RWPE2 (cell line): Measurements from ENCODE around the gene LARP4B.

Experiments used
- ATAC-seq: fragments of 200-7000 bp; cut with Tn5 transposase; 3 replicates; pipeline ENCODE4 v1.9.1; 2021; ENCODE audit warnings: low read depth
- DNase-seq: peaks from one replicate; pipeline ENCODE4 v3.0.0-alpha.2; 2020; ENCODE audit warnings: low spot score
- H3K27ac ChIP-seq: fragments of 450-650 bp; 2 replicates; pipeline ENCODE4 v1.5.1; 2017; ENCODE audit warnings: mild to moderate bottlenecking; ENCODE audit not compliant: poor library complexity, severe bottlenecking
- H3K27me3 ChIP-seq: fragments of 250-450 bp; sonication (Bioruptor Pico); 2 replicates; pipeline ENCODE4 v1.5.1; 2021; ENCODE audit warnings: mild to moderate bottlenecking, moderate library complexity; ENCODE audit not compliant: insufficient read depth, poor library complexity, severe bottlenecking
- H3K36me3 ChIP-seq: fragments of 250-450 bp; sonication (Bioruptor Pico); 2 replicates; pipeline ENCODE4 v1.5.1; 2020; ENCODE audit warnings: low read depth, mild to moderate bottlenecking, moderate library complexity
- H3K4me1 ChIP-seq: fragments of 250-450 bp; sonication (Bioruptor Pico); 2 replicates; pipeline ENCODE4 v1.5.1; 2021; ENCODE audit warnings: mild to moderate bottlenecking, moderate library complexity; ENCODE audit not compliant: insufficient read depth, poor library complexity, severe bottlenecking
- H3K4me3 ChIP-seq: fragments of 250-450 bp; sonication (Bioruptor Pico); 2 replicates; pipeline ENCODE4 v1.5.1; 2021; ENCODE audit warnings: mild to moderate bottlenecking, moderate library complexity; ENCODE audit not compliant: severe bottlenecking
- H3K9me3 ChIP-seq: fragments of 250-450 bp; sonication (Bioruptor Pico); 2 replicates; pipeline ENCODE4 v1.5.1; 2021; ENCODE audit warnings: mild to moderate bottlenecking, moderate library complexity; ENCODE audit not compliant: severe bottlenecking
- TF ChIP-seq, protein P1 (sequence below): fragments of 450-650 bp; IDR thresholded peaks from one replicate; pipeline ENCODE4 v1.5.1; 2017; ENCODE audit warnings: mild to moderate bottlenecking, moderate library complexity; ENCODE audit not compliant: poor library complexity, severe bottlenecking

Gene LARP4B

DNA sequence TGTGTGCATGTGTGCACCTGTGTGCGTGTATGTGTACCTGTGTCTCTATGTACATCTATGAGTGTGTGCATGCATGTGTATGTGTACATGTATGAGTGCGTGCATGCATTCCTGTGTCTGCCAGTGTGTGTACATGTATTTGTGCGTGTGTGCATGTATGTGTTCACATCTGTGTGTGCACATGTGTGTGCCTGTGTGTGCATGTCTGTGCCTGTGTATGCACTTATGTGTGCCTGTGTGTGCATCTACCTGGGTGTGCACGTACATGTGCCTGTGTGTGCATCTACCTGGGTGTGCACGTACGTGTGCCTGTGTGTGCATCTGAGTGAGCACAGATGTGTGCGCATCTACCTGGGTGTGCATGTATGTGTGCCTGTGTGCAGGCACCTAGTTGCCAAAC, 139.9 kb downstream of the LARP4B start:
- Histone ChIP-seq H3K4me1 (no peaks in the 10 kb centered on the region), H3K9me3 (no peaks in the 10 kb centered on the region), H3K36me3 (no peaks in the 10 kb centered on the region), H3K27ac (no peak overlapping the region), H3K4me3 (no peak overlapping the region), H3K27me3 (no peaks in the 10 kb centered on the region)
- TF ChIP-seq, protein P1, sequence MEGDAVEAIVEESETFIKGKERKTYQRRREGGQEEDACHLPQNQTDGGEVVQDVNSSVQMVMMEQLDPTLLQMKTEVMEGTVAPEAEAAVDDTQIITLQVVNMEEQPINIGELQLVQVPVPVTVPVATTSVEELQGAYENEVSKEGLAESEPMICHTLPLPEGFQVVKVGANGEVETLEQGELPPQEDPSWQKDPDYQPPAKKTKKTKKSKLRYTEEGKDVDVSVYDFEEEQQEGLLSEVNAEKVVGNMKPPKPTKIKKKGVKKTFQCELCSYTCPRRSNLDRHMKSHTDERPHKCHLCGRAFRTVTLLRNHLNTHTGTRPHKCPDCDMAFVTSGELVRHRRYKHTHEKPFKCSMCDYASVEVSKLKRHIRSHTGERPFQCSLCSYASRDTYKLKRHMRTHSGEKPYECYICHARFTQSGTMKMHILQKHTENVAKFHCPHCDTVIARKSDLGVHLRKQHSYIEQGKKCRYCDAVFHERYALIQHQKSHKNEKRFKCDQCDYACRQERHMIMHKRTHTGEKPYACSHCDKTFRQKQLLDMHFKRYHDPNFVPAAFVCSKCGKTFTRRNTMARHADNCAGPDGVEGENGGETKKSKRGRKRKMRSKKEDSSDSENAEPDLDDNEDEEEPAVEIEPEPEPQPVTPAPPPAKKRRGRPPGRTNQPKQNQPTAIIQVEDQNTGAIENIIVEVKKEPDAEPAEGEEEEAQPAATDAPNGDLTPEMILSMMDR: no peak
- no peak for DNase-seq
- ATAC-seq: no peak

DNA sequence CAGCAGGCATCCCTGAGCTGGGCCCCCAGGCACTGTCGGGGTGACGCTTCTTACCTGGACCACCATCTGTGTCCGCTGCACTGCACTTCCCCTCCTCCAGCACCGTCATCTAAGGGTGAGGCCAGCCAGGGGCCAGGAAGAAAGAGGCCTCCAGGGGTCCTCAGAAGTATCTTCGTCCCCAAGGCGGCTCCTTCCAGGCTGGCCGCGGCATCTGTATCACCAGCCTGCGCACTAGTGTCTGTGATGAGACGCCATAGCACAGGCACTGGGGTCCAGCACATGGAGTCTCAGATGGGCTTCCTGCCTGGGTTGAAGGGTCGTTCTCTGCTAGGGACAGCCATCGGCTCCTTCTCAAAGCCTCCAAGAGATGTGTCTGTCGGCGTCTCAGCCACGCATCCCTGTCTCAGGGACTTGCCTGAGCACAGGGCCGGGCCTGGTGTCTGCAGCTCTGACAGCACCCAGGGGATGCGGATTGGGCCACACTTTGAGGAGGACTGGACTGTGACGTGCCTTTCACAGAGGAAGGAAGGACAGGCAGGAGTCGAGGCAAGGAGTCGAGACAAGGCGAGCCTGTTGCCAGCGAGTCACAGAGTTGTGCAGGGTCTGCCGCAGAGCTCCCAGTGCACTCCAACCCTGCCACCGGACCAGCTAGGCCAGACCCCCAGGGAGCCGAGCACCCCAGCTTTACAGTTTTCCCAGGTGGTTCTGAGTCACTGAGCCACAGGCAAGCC, 140.5 kb downstream of the LARP4B start:
- Histone ChIP-seq H3K4me1 (no peaks in the 10 kb centered on the region), H3K27ac (no peak overlapping the region), H3K36me3 (no peaks in the 10 kb centered on the region), H3K9me3 (no peaks in the 10 kb centered on the region), H3K27me3 (no peaks in the 10 kb centered on the region), H3K4me3 (no peak overlapping the region)
- TF ChIP-seq, protein P1: no peak
- ATAC-seq: no peak
- no peak for DNase-seq

DNA sequence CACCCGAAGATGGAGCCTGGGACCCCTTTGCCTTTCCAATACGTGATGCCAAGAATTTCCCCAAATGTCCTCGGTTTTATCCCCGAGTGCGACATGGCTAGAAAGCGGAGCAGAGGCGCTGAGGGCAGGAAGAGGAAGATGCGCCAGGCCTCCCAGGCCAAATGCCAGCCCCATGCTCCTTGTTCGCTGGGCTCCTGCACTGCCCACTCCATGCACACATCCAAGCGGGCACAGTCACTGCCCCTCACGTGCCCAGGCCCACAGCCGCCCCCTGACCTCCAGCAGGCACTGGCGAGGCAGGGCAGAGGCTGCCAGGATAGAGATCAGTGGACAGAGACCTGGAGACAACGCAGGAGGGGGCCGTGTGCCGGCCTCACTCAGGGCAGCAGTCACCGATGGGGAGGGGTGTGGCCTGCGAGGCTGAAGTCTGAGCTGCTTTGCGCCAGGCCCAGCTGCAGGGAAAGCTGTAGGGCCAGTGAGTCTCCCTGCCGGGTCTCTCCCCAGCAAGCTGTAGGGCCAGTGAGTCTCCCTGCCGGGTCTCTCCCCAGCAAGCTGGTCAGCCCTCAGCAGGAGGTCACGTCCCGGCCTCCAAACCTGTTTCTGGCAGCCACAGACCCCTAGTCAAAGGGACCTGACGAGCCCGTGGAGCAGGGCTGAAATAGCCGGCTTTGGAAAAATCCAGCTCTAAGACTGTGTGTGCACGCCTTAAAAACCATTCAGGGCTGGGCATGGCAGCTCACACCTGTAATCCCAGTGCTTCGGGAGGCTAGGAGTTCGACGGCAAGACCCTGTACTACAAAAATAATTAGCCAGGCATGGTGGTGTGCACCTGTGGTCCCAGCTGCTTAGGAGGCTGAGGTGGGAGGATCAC, 141.4 kb downstream of the LARP4B start:
- TF ChIP-seq, protein P1: no peak
- DNase-seq (no peak), ATAC-seq (no peak)
- no peak overlapping the region for H3K4me3 ChIP-seq
- H3K36me3 ChIP-seq: no peaks in the 10 kb centered on the region
- H3K27ac ChIP-seq: no peak overlapping the region
- no peaks in the 10 kb centered on the region for H3K9me3 ChIP-seq
- H3K27me3 ChIP-seq: no peaks in the 10 kb centered on the region
- no peaks in the 10 kb centered on the region for H3K4me1 ChIP-seq

DNA sequence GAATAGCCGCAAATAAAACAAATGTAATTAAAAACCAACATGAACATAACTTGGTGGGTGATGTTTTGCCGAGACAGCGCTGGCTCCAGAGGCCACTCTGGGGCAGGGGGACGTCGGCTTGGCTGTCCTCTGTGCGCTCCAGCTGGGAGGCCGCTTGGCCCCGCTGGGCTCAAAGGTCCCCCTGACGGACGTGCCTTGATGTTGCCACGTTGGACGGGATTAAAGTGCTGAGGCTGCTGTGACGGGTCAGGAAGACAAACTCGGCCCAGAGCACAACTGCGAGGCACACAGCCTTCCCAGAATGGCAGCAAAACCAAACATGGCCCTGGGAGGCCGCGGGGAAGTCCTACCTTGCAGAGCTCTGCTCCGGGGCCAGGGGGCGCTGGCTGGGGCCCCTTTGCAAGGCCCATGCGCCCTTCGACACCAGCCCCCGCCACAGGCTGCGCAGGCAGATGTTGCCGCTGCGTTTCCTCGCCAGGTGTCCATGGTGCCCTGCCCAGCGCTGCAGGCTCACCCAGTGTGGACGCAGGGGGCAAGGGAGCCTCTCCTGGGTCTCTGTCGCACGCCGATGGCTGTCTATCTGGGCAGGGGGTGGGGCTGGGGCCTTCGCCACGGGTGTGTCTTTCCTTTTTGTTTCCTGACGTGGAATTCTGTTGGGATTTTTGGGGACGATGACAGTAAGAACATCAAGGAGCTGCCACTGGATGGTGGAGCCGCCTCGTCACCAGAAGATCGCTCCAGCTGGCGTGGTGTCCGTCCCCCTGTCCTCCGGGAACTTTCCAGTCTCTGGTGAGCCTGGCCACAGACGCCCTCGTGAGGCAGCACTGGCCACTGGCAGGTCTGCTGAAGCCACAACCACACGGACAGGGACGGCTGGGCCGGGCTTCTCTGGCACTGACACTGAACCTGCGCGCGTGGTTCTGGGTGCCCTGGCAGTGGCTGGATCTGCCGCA, 142.4 kb downstream of the LARP4B start:
- DNase-seq: no peak
- ATAC-seq: peak; percentile 85
- no peaks in the 10 kb centered on the region for H3K27me3 ChIP-seq
- H3K4me1 ChIP-seq: no peaks in the 10 kb centered on the region
- no peaks in the 10 kb centered on the region for H3K9me3 ChIP-seq
- no peaks in the 10 kb centered on the region for H3K36me3 ChIP-seq
- no peak overlapping the region for H3K27ac ChIP-seq
- peak overlapping the region; percentile 30 for H3K4me3 ChIP-seq
- TF ChIP-seq, protein P1: peak; percentile 78
